HCT116 (cell line): Measurements from ENCODE around the gene PICALM.

Experiments
- CTCF ChIP-seq, 3 experiments: fragments of 200-600 bp in 1 of 3; sonication (generic) in 1 of 3; IDR thresholded peaks in 2 of 3; conservative IDR thresholded peaks in 1 of 3; 2 replicates each; pipeline ENCODE4 v1.5.1; 2012 to 2017; ENCODE audit warnings: low read depth in 2 of 3, low read length in 2 of 3, antibody characterized with exemption in 1 of 3, borderline replicate concordance in 1 of 3, control low read depth in 1 of 3, mild to moderate bottlenecking in 1 of 3, mixed read lengths in 1 of 3, mixed run types in 1 of 3, moderate library complexity in 1 of 3; ENCODE audit not compliant: insufficient read depth in 1 of 3
- EZH2phosphoT487 ChIP-seq: fragments of 200-600 bp; IDR thresholded peaks from 2 replicates; pipeline ENCODE4 v1.6.1; 2018; ENCODE audit warnings: antibody characterized with exemption, borderline replicate concordance
- POLR2A ChIP-seq: IDR thresholded peaks from 2 replicates; pipeline ENCODE4 v1.7.0; 2011; ENCODE audit warnings: borderline replicate concordance; ENCODE audit not compliant: insufficient read depth, insufficient read length; ENCODE audit errors: extremely low read depth
- POLR2AphosphoS5 ChIP-seq: IDR thresholded peaks from 2 replicates; pipeline ENCODE4 v1.6.1; 2011; ENCODE audit warnings: mild to moderate bottlenecking, low read depth, low read length, moderate library complexity
- ZNF274 ChIP-seq: fragments of 200-500 bp; sonication (Bioruptor generic); IDR thresholded peaks from 2 replicates; pipeline ENCODE4 v1.6.1; 2014; ENCODE audit warnings: mild to moderate bottlenecking, low read depth, low read length, inconsistent platforms

DNA sequence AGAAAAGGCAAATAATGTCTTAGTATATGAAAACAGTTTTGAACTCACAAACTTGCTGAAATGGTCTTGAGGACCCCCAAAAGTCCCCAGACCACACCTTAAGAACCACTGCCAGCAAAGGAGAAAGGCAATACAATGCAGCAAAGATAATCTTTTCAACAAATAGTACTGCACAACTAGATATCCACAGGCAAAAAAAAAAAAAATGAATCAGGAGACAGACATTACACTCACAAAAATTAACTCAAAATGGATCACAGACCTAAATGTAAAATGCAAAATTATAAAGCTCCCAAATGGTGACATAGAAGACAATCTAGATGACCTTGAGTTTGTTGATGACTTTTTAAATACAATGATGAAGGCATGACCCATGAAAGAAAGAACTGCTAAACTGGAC lies 8.3 kb downstream of the PICALM start:
- TF ChIP-seq CTCF (IDR thresholded peaks at IDR 0.05 in 2 of 3, conservative IDR thresholded peaks at IDR 0.05 in 1 of 3; ENCODE audit: borderline replicate concordance in 1 of 3, insufficient read depth in 1 of 3, low read depth in 2 of 3, low read length in 2 of 3) (no peak), EZH2phosphoT487 (no peak), POLR2A (no peak), POLR2AphosphoS5 (no peak), ZNF274 (no peak)
